ENCODE measurements around the gene ABAT.
"Not testable (repeated sequence)": the region's sequence is repeated elsewhere in the genome, so short reads cannot be mapped to it uniquely, and the experiment has no call there.

Gene ABAT

GRCh38 chr16:8682551-8683259 lies 8.3 kb downstream of the ABAT start:
- DNase-seq: no peak

GRCh38 chr16:8683640-8684039 lies 9.2 kb downstream of the ABAT start:
- DNase-seq: no peak

DNA sequence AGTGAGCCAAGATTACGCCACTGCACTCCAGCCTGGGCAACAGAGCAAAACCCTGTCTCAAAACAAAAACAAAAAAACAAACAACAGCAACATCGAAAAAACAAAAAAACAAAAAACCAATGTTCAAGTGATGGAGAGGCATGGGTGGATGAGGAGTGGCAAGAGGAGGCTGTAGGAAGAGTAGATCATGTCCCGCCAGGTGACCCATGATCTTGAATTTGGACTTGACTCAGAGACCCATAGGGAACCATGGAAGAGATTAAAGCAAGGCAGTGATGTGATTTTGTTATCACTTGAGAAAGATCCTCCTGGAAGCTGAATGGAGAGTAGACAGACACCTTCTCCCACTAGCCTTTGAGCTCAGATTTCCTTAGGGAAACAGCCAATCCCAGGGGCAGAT lies 11.2 kb downstream of the ABAT start:
- no peak for DNase-seq

GRCh38 chr16:8686031-8686621 lies 11.7 kb downstream of the ABAT start:
- DNase-seq: no peak

- no peak for DNase-seq
Observed at GRCh38 chr16:8686879-8687278, 12.5 kb downstream of the ABAT start.

DNA sequence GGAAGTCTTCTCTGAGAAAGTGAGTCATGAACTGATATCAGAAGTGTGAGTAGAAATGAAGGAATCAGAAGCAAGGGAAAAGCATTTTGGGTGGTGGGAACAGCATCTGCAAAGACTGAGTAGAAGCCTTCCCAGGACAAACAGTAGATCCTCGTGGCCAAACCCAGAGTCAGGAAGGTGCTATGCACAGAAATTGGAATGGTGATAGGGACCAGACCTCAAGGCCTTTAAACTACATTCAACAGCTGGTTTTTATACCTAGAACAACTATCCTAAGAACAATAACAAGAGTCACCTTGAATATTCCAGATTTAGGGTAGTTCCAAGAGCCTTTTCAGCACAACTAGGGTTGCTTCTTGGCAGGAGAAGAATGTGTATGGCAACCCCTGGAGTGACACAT lies 15.3 kb downstream of the ABAT start:
- DNase-seq: no peak

GRCh38 chr16:8691728-8692127 lies 17.3 kb downstream of the ABAT start:
- DNase-seq: no peak

- DNase-seq: no peak
Observed at GRCh38 chr16:8694795-8695728, 20.6 kb downstream of the ABAT start.

DNA sequence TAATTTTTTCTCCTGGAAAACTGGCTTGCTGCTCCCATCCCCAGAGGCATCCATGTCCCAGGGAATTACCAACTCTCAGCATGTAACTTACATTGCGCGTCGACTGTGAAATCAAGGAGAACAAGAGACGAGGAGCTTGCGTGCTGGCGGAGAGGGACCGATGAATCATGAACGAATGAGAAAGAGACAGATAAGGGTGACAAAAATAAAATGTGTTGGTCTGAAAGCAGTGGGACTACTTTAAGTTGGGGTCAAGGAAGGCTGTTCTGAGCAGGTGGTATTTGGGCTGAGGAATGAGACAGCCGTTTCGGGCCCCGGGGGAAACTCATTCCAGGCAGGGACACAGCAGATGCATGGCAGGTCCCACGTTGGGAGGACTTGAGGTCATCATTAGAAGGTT lies 22.5 kb downstream of the ABAT start:
- DNase-seq: no peak

DNA sequence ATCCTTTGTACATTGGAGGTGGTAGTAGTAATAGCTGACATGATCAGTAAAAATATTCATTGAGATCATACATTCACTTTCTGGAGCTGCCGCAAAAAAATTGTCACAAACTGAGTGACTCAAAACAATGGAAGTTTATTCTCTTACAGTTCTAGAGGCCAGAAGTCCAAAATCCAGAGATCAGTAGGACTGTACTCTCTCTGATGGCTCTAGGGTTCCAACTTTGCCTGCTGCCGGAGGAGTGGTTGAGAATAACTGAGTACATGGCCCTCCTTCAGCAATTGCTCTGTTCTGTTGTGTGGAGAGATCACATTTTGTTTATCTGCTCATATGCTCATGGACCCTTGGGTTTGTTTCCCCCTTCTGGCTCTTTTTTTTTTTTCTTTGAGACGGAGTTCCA lies 23.5 kb downstream of the ABAT start:
- no peak for DNase-seq

GRCh38 chr16:8703693-8704092 lies 29.3 kb downstream of the ABAT start:
- DNase-seq: no peak

GRCh38 chr16:8704098-8704497 lies 29.7 kb downstream of the ABAT start:
- DNase-seq: no peak

DNA sequence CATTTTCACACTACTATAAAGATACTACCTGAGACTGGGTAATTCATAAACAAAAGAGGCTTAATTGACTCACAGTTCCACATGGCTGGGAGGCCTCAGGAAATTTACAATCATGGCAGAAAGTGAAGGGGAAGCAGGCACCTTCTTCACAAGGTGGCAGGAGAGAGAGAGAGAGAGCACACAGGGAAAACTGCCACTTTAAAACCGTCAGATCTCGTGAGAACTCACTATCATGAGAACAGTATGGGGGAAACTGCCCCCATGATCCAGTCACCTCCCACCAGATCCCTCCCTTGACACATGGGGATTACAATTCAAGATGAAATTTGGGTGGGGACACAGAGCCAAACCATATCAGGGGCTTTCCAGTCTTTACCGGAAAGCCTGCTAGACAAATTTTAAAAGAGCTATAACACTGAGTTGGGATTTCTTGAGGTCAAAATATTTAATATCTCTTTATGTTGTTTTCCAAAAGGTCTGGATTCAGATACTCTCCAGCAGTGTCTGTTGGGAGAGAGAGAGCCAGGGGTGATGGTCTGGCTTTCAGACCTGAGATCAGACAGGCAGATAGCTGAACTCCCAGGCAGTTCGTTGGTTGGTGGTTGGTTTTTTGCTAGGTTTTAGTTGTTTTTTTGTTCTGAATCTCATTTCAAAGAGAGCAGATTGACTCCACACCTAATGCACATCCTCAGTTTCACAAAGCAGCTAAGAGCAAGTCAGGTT lies 30.8 kb downstream of the ABAT start:
- DNase-seq: not testable (repeated sequence)

- DNase-seq: no peak
Observed at GRCh38 chr16:8708536-8708935, 34.1 kb downstream of the ABAT start.

DNA sequence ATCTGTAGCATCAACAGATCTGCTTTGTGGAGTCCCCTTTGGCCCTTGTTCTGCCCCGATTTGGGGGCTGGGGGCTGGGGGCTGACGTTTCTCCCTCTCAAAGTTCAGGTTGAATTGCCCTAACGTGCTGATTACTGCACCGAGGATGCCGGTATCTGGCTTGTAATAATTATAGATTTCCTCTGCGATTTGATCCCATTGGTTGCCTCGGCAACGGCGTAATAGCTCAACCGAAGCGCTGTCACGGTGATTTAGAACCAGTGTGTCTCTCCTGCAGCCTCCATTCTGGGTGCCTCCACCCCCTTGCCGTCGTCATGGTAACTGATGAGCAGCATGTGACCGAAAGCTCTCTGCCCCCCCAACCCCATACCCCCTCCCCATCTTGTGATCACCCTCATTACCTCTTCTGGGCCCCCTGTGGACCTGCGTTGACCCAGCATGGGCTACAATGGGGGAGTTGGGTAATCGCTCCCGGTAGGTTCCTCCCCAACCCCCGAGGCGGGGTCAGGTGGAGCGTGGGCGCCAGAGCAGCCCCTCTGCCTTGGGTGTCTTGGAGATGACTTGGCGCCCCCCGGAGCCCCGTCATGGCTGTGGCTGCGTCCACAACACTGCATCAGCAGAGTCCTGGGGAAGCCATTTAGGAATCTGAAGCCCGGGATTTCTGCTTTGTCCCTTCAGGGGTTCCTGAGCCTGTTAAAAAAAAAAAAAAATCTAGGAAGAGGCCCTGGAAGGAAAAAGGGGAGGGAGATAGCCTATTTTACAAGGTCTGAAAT lies 38.4 kb downstream of the ABAT start:
- DNase-seq: no peak

GRCh38 chr16:8713635-8714172 lies 39.3 kb downstream of the ABAT start:
- DNase-seq: no peak

DNA sequence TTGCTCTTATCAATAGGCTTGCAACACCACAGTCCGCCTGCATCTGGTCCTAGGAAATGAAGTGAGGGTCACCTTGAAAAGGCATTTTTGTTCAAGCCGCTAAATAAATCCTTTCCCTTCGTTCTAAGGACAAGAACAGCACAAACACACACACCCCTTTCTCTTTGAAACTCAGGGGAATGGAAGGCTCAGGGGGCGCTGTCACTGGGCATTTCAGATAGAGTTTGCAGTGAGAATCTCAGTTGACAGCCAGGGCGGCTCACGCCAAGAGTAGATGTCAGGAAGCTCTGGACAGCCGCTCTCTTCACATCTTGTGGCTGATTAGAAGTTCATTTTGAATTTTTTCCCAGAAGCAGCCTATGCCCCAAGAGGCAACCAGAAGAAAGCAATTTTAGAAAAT lies 39.8 kb downstream of the ABAT start:
- no peak for DNase-seq

GRCh38 chr16:8714807-8715206 lies 40.4 kb downstream of the ABAT start:
- DNase-seq: no peak

DNA sequence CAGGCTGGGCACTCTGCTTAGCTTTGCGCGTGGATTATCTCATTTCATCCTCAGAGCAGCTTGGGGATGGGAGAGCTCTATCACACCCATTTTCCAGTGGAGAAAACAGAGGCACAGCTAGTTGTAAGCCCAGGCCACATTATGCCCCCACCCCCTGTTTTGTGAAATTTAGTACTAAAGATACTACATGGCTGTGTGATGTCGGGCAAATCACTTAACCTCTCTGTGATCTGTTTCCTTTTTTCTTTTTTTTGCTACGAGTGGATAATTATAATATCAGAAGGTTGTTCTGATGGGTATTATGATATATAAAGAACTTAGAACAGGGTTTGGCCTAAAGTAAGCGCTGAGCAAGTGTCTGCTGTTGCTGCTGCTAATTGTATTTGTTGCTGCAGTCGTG lies 41.6 kb downstream of the ABAT start:
- no peak for DNase-seq

GRCh38 chr16:8716592-8716991 lies 42.2 kb downstream of the ABAT start:
- DNase-seq: no peak

DNA sequence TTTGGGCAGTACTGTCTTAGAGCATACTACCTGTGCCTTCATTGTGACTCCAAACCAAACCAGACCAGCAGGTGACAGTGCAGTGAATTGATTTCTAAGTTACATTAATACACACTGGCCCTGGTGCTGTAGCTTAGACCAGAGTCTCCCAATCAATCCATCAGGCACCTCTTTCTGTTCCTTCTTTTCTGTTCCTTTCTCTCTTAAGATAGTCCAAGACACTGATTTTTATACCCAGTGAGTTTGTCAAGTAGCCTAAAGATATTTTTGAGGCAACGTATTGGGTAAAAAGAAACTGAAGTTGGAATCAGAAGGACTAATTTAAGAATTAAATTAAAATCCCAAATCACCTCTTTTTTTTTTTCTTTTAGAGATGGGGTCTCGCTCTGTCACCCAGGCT lies 43.1 kb downstream of the ABAT start:
- DNase-seq: no peak

- DNase-seq: no peak
Observed at GRCh38 chr16:8717892-8718415, 43.5 kb downstream of the ABAT start.

Measured in activated T-cell treated with anti-CD3 and anti-CD28 coated beads, Interleukin-2, amount 50 U/mL, for 1 hour (primary cell).